22Rv1 (cell line): ENCODE results near the gene NDN.

Source experiments
- ZFX ChIP-seq: fragments of 450-650 bp; IDR thresholded peaks from 2 replicates; pipeline ENCODE4 v1.6.1; 2017; ENCODE audit warnings: antibody characterized with exemption, borderline replicate concordance
- TF ChIP-seq, protein P1 (sequence below): fragments of 450-650 bp; IDR thresholded peaks from 2 replicates; pipeline ENCODE4 v1.5.1; 2017; ENCODE audit warnings: mild to moderate bottlenecking

DNA sequence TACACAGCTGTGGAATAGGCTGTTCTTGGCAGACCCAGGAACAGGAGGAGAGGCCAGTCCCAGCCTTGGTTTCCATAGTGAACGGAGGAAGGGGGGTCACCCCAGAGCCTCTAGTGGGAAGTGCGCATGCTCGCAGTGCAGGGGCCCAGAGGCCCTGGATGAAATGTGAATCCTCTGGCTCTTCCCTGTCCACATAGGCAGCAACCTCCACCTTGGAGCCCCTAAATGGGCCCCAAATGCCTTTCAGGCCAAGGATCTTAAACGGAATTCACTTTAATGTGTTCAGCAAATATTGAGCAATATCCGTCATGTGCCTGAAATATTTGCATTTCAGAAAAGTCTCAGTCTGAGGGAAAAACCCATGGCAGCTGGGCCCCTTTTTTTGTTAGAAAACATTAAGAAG lies 3.3 kb upstream of the NDN start:
- TF ChIP-seq ZFX, result no peak
- TF ChIP-seq, protein P1, sequence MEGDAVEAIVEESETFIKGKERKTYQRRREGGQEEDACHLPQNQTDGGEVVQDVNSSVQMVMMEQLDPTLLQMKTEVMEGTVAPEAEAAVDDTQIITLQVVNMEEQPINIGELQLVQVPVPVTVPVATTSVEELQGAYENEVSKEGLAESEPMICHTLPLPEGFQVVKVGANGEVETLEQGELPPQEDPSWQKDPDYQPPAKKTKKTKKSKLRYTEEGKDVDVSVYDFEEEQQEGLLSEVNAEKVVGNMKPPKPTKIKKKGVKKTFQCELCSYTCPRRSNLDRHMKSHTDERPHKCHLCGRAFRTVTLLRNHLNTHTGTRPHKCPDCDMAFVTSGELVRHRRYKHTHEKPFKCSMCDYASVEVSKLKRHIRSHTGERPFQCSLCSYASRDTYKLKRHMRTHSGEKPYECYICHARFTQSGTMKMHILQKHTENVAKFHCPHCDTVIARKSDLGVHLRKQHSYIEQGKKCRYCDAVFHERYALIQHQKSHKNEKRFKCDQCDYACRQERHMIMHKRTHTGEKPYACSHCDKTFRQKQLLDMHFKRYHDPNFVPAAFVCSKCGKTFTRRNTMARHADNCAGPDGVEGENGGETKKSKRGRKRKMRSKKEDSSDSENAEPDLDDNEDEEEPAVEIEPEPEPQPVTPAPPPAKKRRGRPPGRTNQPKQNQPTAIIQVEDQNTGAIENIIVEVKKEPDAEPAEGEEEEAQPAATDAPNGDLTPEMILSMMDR, result no peak
